ENCODE measurements around the gene AUH. TPM values are rescaled to one million over a fixed set of nuclear protein-coding genes. Genes with fewer than 3 reads are reported as not detected.

The AUH gene
- total and polyA plus RNA-seq, 2 donors (not counting 1 experiment from before 2014, with no cell fraction given), result 11.3 to 55.5 TPM

DNA sequence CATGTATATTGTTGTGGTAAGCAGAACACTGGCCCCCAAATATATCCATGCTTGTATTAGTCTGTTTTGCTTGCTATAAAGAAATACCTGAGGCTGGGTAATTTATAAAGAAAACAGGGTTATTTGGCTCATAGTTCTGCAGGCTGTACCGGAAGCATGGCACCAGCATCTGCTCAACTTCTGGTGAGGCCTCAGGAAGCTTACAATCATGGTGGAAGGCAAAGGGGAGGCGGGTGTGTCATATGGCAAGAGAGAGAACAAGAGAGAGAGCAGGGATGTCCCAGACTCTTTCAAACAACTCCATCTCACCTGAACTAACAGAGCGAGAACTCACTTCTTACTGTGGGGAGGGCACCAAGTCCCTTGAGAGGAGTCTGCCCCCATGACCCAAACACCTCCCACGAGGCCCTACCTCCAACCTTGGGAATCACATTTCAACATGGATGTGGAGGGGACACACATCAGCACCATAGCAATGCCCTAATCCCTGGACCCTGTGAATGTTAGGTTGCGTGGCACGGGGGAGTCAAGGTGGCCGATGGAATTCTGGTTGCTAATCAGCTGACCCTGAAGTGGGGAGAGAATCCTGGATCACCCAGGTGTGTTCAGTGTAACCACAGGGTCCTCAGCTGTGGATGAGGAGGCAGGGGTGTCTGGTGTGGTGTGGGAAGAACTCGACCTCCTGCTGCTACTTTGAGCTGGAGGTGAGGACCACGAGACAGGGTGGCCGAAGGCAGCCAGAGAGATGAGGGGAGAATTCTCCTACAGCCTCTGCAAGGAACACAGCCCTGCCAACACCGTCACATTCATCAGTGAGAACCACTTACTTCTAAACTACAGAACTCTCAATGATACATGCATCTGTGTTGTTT lies 172.8 kb downstream of the AUH start:
- Histone ChIP-seq H3K4me1 (ENCODE audit: control insufficient read depth, extremely low read depth, insufficient read depth, low read length) (peaks cover 21% of the 10 kb centered on the region), H4K20me1 (ENCODE audit: control insufficient read depth, extremely low read depth, insufficient read depth, low read length) (no peaks in the 10 kb centered on the region), H3K36me3 (ENCODE audit: control insufficient read depth, insufficient read depth, low read length) (no peaks in the 10 kb centered on the region), H3K79me2 (ENCODE audit: control insufficient read depth, insufficient read depth, low read length) (no peaks in the 10 kb centered on the region), H3K9ac (ENCODE audit: insufficient read depth, low read length) (no peak overlapping the region), H3K9me3 (ENCODE audit: control insufficient read depth, insufficient read depth, low read depth, low read length) (no peaks in the 10 kb centered on the region), H3K27me3 (ENCODE audit: control insufficient read depth, insufficient read depth, low read length) (no peaks in the 10 kb centered on the region), H2AFZ (ENCODE audit: low read length) (no peak overlapping the region), H3K4me3 (replicated peaks in 1 of 4; ENCODE audit: control extremely low read depth in 1 of 4, insufficient read depth in 1 of 4, low read depth in 3 of 4, low read length in 4 of 4) (no peak overlapping the region), H3K27ac (ENCODE audit: insufficient read depth, low read length) (no peak overlapping the region), H3K4me2 (ENCODE audit: extremely low read depth, insufficient read depth, low read length) (no peak overlapping the region)
- TF ChIP-seq EZH2 (IDR thresholded peaks at IDR 0.05; ENCODE audit: low read length, missing control alignments) (no peak), CTCF (conservative IDR thresholded peaks at IDR 0.05 in 1 of 2, IDR thresholded peaks at IDR 0.05 in 1 of 2; ENCODE audit: low read depth in 1 of 2, low read length in 2 of 2) (no peak)
- no peak for DNase-seq (ENCODE audit: low read depth in 2 of 2)

DNA sequence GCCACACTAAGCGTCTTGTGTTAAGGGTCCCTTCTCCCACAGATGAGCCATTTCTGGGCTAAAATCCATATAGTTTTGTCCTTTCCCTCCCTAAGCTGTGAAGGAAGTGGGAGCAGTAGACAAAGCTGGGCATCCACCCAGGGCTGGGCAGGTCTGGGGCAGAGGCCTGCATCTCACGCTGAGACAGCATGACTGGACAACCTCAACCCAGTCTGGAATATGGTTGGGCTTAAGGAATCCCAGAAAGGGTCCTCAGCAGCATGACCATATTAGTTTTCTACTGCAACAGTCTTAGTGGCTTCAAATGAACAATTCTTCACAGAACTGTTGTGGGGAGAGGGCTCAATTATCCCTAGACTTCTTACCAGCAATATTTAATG lies 173.8 kb downstream of the AUH start:
- Histone ChIP-seq H2AFZ (ENCODE audit: low read length) (no peak overlapping the region), H3K27me3 (ENCODE audit: control insufficient read depth, insufficient read depth, low read length) (no peaks in the 10 kb centered on the region), H3K79me2 (ENCODE audit: control insufficient read depth, insufficient read depth, low read length) (no peaks in the 10 kb centered on the region), H4K20me1 (ENCODE audit: control insufficient read depth, extremely low read depth, insufficient read depth, low read length) (no peaks in the 10 kb centered on the region), H3K4me2 (ENCODE audit: extremely low read depth, insufficient read depth, low read length) (no peak overlapping the region), H3K4me3 (replicated peaks in 1 of 4; ENCODE audit: control extremely low read depth in 1 of 4, insufficient read depth in 1 of 4, low read depth in 3 of 4, low read length in 4 of 4) (no peak overlapping the region), H3K9me3 (ENCODE audit: control insufficient read depth, insufficient read depth, low read depth, low read length) (no peaks in the 10 kb centered on the region), H3K27ac (ENCODE audit: insufficient read depth, low read length) (peak overlapping the region; percentile 73), H3K4me1 (ENCODE audit: control insufficient read depth, extremely low read depth, insufficient read depth, low read length) (peaks cover 19% of the 10 kb centered on the region), H3K9ac (ENCODE audit: insufficient read depth, low read length) (no peak overlapping the region), H3K36me3 (ENCODE audit: control insufficient read depth, insufficient read depth, low read length) (no peaks in the 10 kb centered on the region)
- TF ChIP-seq EZH2 (IDR thresholded peaks at IDR 0.05; ENCODE audit: low read length, missing control alignments), result no peak
- TF ChIP-seq CTCF (conservative IDR thresholded peaks at IDR 0.05 in 1 of 2, IDR thresholded peaks at IDR 0.05 in 1 of 2; ENCODE audit: low read depth in 1 of 2, low read length in 2 of 2), result no peak
- peak; percentile 85 to 88 for DNase-seq (ENCODE audit: low read depth in 2 of 2)

- H3K36me3 ChIP-seq (ENCODE audit: control insufficient read depth, insufficient read depth, low read length), result no peaks in the 10 kb centered on the region
- no peak overlapping the region for H3K4me2 ChIP-seq (ENCODE audit: extremely low read depth, insufficient read depth, low read length)
- H3K27me3 ChIP-seq (ENCODE audit: control insufficient read depth, insufficient read depth, low read length), result no peaks in the 10 kb centered on the region
- H3K4me3 ChIP-seq (replicated peaks in 1 of 4; ENCODE audit: control extremely low read depth in 1 of 4, insufficient read depth in 1 of 4, low read depth in 3 of 4, low read length in 4 of 4), result no peak overlapping the region
- no peak for TF ChIP-seq CTCF (conservative IDR thresholded peaks at IDR 0.05 in 1 of 2, IDR thresholded peaks at IDR 0.05 in 1 of 2; ENCODE audit: low read depth in 1 of 2, low read length in 2 of 2)
- no peak for TF ChIP-seq EZH2 (IDR thresholded peaks at IDR 0.05; ENCODE audit: low read length, missing control alignments)
- no peak overlapping the region for H3K9ac ChIP-seq (ENCODE audit: insufficient read depth, low read length)
- no peaks in the 10 kb centered on the region for H3K9me3 ChIP-seq (ENCODE audit: control insufficient read depth, insufficient read depth, low read depth, low read length)
- H2AFZ ChIP-seq (ENCODE audit: low read length), result no peak overlapping the region
- H3K27ac ChIP-seq (ENCODE audit: insufficient read depth, low read length), result peak overlapping the region; percentile 73
- no peaks in the 10 kb centered on the region for H4K20me1 ChIP-seq (ENCODE audit: control insufficient read depth, extremely low read depth, insufficient read depth, low read length)
- H3K4me1 ChIP-seq (ENCODE audit: control insufficient read depth, extremely low read depth, insufficient read depth, low read length), result peaks cover 17% of the 10 kb centered on the region
- H3K79me2 ChIP-seq (ENCODE audit: control insufficient read depth, insufficient read depth, low read length), result no peaks in the 10 kb centered on the region
- DNase-seq (ENCODE audit: low read depth in 2 of 2), result no peak
Observed at GRCh38 chr9:91187311-91187964, 174.3 kb downstream of the AUH start.

Data from fibroblast of lung (primary cell).